Retinal pigment epithelial cell (primary cell): ENCODE data around the gene ARHGAP19.

Source experiments
- DNase-seq: peaks from one replicate; pipeline ENCODE4 v3.0.0-alpha.2; 2010; ENCODE audit warnings: low read depth
- H3K4me3 ChIP-seq: 2 replicates; pipeline ENCODE4 v1.5.1; 2011; ENCODE audit warnings: mild to moderate bottlenecking, low read length, control low read depth, moderate library complexity
- TF ChIP-seq, protein P1 (sequence below): conservative IDR thresholded peaks from 2 replicates; pipeline ENCODE4 v1.5.1; 2011; ENCODE audit warnings: low read depth, low read length, control low read depth, inconsistent platforms

The ARHGAP19 gene

DNA sequence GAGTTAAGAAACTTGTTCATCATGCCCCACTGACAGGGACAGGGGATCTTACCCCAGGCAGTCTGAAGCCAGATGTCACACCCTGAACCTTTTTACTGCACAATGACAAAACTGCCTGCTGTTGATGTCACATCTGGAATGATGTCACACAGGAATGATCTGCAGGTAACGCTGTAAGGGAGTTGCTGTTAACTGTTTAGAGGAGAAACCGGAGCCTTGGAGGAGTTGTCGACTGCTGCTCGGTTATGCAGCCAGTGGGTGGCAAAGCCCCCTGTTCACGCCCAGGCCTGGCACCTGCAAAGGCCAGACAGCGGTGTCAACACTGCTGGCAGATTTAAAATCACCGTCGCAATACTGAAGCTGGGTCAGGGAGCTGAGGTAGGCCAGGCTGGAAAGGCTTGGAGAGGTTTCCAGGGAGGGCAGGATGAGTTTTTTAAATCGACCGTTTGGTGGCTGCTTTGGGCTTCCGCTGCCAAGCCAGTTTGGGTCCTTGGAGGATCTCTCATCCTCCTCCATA, 96.7 kb downstream of the ARHGAP19 start:
- TF ChIP-seq, protein P1, sequence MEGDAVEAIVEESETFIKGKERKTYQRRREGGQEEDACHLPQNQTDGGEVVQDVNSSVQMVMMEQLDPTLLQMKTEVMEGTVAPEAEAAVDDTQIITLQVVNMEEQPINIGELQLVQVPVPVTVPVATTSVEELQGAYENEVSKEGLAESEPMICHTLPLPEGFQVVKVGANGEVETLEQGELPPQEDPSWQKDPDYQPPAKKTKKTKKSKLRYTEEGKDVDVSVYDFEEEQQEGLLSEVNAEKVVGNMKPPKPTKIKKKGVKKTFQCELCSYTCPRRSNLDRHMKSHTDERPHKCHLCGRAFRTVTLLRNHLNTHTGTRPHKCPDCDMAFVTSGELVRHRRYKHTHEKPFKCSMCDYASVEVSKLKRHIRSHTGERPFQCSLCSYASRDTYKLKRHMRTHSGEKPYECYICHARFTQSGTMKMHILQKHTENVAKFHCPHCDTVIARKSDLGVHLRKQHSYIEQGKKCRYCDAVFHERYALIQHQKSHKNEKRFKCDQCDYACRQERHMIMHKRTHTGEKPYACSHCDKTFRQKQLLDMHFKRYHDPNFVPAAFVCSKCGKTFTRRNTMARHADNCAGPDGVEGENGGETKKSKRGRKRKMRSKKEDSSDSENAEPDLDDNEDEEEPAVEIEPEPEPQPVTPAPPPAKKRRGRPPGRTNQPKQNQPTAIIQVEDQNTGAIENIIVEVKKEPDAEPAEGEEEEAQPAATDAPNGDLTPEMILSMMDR, result no peak
- DNase-seq, result no peak
- peak overlapping the region; percentile 57 for H3K4me3 ChIP-seq

DNA sequence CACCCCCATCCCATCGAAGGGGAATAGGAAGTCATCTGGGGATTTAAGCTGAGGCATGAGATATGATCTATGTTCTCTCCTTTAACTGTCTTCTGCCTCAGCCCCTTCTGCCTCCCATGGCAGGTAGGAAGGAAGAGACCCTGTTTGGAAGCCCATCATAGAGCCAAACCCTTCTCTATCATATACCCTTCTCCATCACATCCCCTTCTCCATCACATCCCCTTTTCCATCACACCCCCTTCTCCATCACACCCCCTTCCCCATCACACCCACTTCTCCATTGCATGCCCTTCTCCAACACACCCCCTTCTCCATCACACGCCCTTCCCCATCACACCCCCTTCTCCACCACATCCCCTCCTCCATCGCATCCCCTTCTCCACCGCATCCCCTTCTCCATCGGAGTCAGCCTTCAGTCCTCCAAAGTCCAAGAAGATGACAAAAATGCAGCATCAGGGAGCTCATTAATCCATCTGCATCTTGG, 99.4 kb downstream of the ARHGAP19 start:
- TF ChIP-seq, protein P1, result no peak
- no peak for DNase-seq
- H3K4me3 ChIP-seq, result no peak overlapping the region

DNA sequence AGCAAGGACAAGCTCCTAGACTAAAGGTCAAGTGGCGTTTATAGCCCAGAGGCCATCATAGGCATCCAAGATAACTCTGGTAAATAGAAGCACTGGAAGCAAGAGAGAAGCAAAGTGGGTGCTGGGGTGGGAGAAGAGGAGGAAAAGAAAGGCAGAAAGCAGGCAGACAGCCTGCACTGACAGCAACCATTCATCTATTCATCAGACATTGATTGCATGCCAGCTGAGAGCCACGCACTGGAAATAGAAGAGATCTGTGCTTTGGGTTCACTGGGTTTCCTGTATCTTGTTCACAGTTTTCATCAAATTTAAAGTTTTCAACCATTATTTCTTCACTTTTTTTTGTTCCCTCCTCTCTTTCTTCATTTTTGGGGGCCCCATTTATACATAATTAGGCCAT, 102.0 kb downstream of the ARHGAP19 start:
- H3K4me3 ChIP-seq, result no peak overlapping the region
- DNase-seq, result no peak
- TF ChIP-seq, protein P1, result no peak

DNA sequence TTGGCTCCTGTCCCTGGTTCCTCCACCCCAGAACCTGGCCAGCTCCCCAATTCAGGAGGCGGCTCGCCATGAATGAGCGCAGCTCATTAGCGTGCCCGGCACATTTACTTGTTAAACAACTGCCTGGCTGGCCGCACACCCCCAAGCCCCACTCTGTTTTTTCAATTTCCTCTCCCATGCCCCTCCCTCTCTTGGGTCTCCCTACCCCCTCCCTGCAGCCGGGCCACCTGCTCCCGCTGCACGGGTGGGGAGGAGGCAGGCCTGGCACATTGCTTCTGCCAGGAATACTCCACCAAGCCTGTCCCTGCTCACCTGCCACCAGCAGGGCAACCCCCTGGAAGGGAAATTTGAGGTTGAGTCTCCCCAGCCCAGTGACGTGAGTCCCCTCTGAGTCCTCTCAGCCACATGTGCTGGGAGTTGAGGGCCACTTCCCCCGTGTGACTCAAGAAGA, 104.2 kb downstream of the ARHGAP19 start:
- TF ChIP-seq, protein P1, result no peak
- DNase-seq, result no peak

DNA sequence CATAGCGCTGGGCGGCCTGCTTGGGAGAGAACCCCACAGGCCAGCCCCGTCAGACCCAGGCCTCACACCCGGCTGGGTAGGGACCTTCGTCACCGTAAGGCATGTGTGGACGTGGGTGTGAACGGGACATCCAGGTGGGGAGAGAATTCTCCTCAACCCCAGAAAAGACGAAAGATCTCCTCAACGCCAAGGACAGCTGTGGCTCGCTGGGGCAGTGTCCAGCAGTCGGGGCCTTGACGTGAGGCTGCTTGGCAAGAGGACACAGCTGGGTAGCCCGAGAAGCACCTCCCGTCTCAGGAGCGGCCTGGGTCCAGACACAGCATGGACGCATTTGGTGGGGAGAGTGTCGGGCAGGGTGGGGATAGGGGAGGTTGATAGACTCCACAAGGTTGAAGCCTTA, 105.5 kb downstream of the ARHGAP19 start:
- TF ChIP-seq, protein P1, result no peak
- DNase-seq, result no peak
- no peak overlapping the region for H3K4me3 ChIP-seq

More for the DNA sequence above, 104.2 kb downstream of the ARHGAP19 start:
- no peak overlapping the region for H3K4me3 ChIP-seq

DNA sequence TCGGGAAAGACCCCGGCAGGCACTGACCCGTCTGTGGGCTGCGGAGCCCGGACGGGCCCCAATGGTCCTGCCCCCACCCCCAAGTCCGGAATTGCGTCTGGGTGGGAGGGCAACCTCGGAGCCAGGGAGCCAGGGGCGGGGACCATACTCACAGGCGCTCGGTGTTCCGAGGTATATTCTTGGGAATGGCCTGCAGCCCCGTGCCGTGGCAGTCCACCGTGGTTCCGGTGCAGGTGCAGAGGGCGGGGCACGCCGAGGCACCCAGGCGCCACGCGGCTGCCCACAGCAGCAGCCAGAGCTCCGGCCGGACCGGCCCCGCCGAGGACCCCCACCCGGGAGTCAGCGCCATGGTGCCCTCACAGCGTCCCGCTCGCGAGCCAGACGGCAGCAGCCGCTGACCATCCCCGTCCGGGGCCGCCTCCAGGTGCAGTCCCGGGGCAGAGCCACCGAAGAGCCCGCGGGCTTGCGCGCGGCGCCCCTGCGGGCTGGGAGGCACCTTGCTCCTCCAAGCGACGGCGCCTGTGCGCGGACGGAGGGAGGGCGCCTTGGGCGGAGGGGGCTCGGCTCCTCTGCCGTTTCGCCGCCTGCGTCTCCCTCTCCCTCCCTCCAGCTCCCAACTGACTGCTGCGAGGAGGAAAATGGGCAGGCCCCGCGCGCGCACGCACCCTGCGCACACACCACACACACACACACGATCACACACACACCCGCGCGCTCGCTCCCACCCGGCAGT, 106.9 kb downstream of the ARHGAP19 start, which contains the start of gene SLIT1:
TSS of gene SLIT1 (minus strand) at position 634 of the 733 bp plus-strand sequence. CDS start at position 349, 285 bp downstream.
- TF ChIP-seq, protein P1, result no peak
- peak within 1 kb of the TSS; percentile 10 for H3K4me3 ChIP-seq
- no peak for DNase-seq

DNA sequence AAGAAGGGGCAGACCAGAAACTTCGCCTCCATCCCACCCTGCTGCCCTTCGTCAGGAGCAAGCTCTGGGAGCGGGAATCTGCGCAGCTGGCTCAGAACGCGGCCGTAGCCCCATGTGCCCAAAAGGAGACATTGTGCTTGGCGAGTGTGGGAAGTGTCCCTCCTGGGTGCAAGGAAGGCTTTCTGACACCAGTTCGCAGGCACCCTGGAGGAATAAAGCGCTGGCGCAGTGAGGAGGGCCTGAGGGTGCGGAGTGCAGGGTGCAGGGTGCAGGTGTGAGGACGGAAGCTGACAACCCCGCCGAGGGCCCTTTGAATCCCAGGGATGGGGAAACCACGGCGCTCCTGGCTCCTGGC, 107.5 kb downstream of the ARHGAP19 start:
- no peak overlapping the region for H3K4me3 ChIP-seq
- TF ChIP-seq, protein P1, result no peak

More for the DNA sequence above, 107.5 kb downstream of the ARHGAP19 start:
- no peak for DNase-seq
